GM12878 (cell line): Measurements from ENCODE around the gene SUSD6. TPM values are rescaled to one million over a fixed set of nuclear protein-coding genes. Genes with fewer than 3 reads are reported as not detected.

Experiments
- ATAC-seq: fragments of 200-7000 bp; cut with Tn5 transposase; 3 replicates; pipeline ENCODE4 v1.9.1; 2020; ENCODE audit warnings: mild to moderate bottlenecking, moderate library complexity
- BruUV-seq: library from RNA; stranded (reverse); fragments of 400-500 nt; replicated peaks from 2 replicates; lab custom pipeline; 2021; lab: Mats Ljungman, UMichigan
- CTCF ChIA-PET: fragments of 300-600 bp; sonication (Branson Sonifier 250); formaldehyde crosslinking; extraction: SDS; loops from one replicate; lab custom pipeline; 2021; ENCODE audit warnings: inconsistent platforms; lab: Yijun Ruan, JAX
- POLR2A ChIA-PET: fragments of 350-600 bp; formaldehyde crosslinking; extraction: SDS; loops from one replicate; lab custom pipeline; 2021; ENCODE audit warnings: inconsistent platforms; lab: Charles Lee
- RAD21 ChIA-PET: fragments of 300-600 bp; sonication (Branson Sonifier 250); formaldehyde crosslinking; loops from one replicate; lab custom pipeline; 2023; ENCODE audit warnings: antibody characterized with exemption; ENCODE audit not compliant: unreplicated experiment; lab: Charles Lee
- SMC1A ChIA-PET: fragments of 300-600 bp; sonication (Branson Sonifier 250); formaldehyde crosslinking; loops from one replicate; lab custom pipeline; 2023; ENCODE audit not compliant: unreplicated experiment, uncharacterized antibody; lab: Charles Lee
- DNase-seq: peaks from one replicate; pipeline ENCODE4 v3.0.0-alpha.2; 2011; ENCODE audit warnings: low read depth, low spot score
- FAIRE-seq: peaks from 3 replicates; lab custom pipeline; 2011; peaks lifted over from hg19 to GRCh38; lab: Jason Lieb, UNC
- H2AFZ ChIP-seq: 2 replicates; pipeline ENCODE4 v1.6.0; 2011; ENCODE audit warnings: low read depth, low read length, control low read depth; ENCODE audit not compliant: control insufficient read depth
- H3K27ac ChIP-seq: 2 replicates; pipeline ENCODE4 v1.5.1; 2011; ENCODE audit warnings: control low read depth; ENCODE audit not compliant: control insufficient read depth, insufficient read depth
- H3K27me3 ChIP-seq, 2 experiments: replicated peaks in 1 of 2; 2 replicates each; pipeline versions ENCODE4 v1.6.0 to v1.6.1; 2011; ENCODE audit warnings: low read length in 1 of 2; ENCODE audit not compliant: control insufficient read depth in 2 of 2, insufficient read depth in 2 of 2
- H3K36me3 ChIP-seq, 2 experiments: 2 replicates each; pipeline ENCODE4 v1.5.1; 2011; ENCODE audit warnings: low read length in 1 of 2; ENCODE audit not compliant: control insufficient read depth in 2 of 2, insufficient read depth in 2 of 2
- H3K4me1 ChIP-seq: 2 replicates; pipeline ENCODE4 v1.6.1; 2011; ENCODE audit warnings: mild to moderate bottlenecking, low read length, moderate library complexity, mixed read lengths; ENCODE audit not compliant: control insufficient read depth, insufficient read depth
- H3K4me2 ChIP-seq: 2 replicates; pipeline ENCODE4 v1.6.0; 2011; ENCODE audit warnings: control low read depth; ENCODE audit not compliant: control insufficient read depth, insufficient read depth
- H3K4me3 ChIP-seq: fragments of 200-600 bp; sonication (generic); 2 replicates; pipeline ENCODE4 v1.5.1; 2016
- H3K79me2 ChIP-seq: 2 replicates; pipeline ENCODE4 v1.6.0; 2011; ENCODE audit warnings: low read length; ENCODE audit not compliant: control insufficient read depth, insufficient read depth
- H3K9ac ChIP-seq: 2 replicates; pipeline ENCODE4 v1.8.0; 2011; ENCODE audit warnings: low read length, control low read depth, mixed read lengths; ENCODE audit not compliant: control insufficient read depth, insufficient read depth
- H3K9me3 ChIP-seq: replicated peaks from 3 replicates; pipeline ENCODE4 v1.5.1; 2011; ENCODE audit warnings: mild to moderate bottlenecking, low read length; ENCODE audit not compliant: control insufficient read depth, insufficient read depth
- H4K20me1 ChIP-seq: 2 replicates; pipeline ENCODE4 v1.6.0; 2011; ENCODE audit not compliant: control insufficient read depth, insufficient read depth
- CREB1 ChIP-seq: IDR thresholded peaks from 2 replicates; pipeline ENCODE4 v1.6.1; 2012; ENCODE audit warnings: low read depth, mild to moderate bottlenecking, inconsistent platforms
- E2F4 ChIP-seq: IDR thresholded peaks from 2 replicates; pipeline ENCODE4 v1.6.1; 2012; ENCODE audit warnings: low read depth, low read length, improper control_type of control experiment
- FOXK2 ChIP-seq: fragments of 450-650 bp; IDR thresholded peaks from 2 replicates; pipeline ENCODE4 v1.6.1; 2017; ENCODE audit warnings: mild to moderate bottlenecking, moderate library complexity
- MTA2 ChIP-seq: fragments of 450-650 bp; IDR thresholded peaks from 2 replicates; pipeline ENCODE4 v1.6.1; 2016; ENCODE audit warnings: low read depth, mild to moderate bottlenecking, moderate library complexity
- RAD51 ChIP-seq: fragments of 450-650 bp; IDR thresholded peaks from 2 replicates; pipeline ENCODE4 v1.6.1; 2016; ENCODE audit warnings: moderate library complexity, mild to moderate bottlenecking, inconsistent platforms
- SPI1 ChIP-seq: IDR thresholded peaks from 2 replicates; pipeline ENCODE4 v1.6.1; 2011; ENCODE audit warnings: low read depth, mild to moderate bottlenecking, low read length, moderate library complexity, borderline replicate concordance; ENCODE audit not compliant: insufficient read depth
- WGBS: methylation state at CpG from one replicate; pipeline ENCODE4 v1.1.6; 2016; ENCODE audit warnings: low lambda C conversion rate; ENCODE audit not compliant: insufficient replicate concordance, insufficient coverage; ENCODE audit errors: missing lambda C conversion rate; 5-methylcytosine and 5-hydroxymethylcytosine counted together
- in situ Hi-C: fragments of 300-500 bp; cut with MboI; formaldehyde crosslinking; loops from 9 replicates; pipeline ENCODE4 v1.14.3; 2018; ENCODE audit warnings: mixed read lengths
- intact Hi-C: fragments of 100-400 bp; cut with micrococcal nuclease; formaldehyde crosslinking; loops from one replicate; pipeline ENCODE4 v1.14.2; 2022; ENCODE audit not compliant: unreplicated experiment
- polyA plus RNA-seq, 11 experiments: library from polyadenylated mRNA; depleted of rRNA in 4 of 11; unstranded in 6 of 11; stranded (reverse) in 5 of 11; fragments of >200 nt; fragmentation: Nextera tagmentation in 4 of 11; fragmentation: Illumina TruSeq in 1 of 11; extraction: Ambion mirVana in 4 of 11; extraction: Trizol in 1 of 11; gene quantifications; 1 replicate in 1 of 11; 2 replicates in 10 of 11; pipeline versions ENCODE4 v1.2.1 to v1.2.3, GENCODE V29; 2011 to 2016; ENCODE audit warnings: inconsistent platforms in 2 of 11, missing spikeins in 2 of 11, low read depth in 1 of 11
- total RNA-seq, 4 experiments: library from RNA; depleted of rRNA in 3 of 4; stranded (reverse); fragments of >200 nt in 3 of 4; fragmentation: Illumina TruSeq in 1 of 4; extraction: Trizol in 1 of 4; gene quantifications; 2 replicates each; pipeline versions ENCODE4 v1.2.1 to v1.2.3, GENCODE V29; 2013 to 2021

SUSD6 gene
- total and polyA plus RNA-seq, 10 of the 15 experiments (the other 5 are each of a cell fraction or from before 2014, with no cell fraction given): 6.6 to 39.8 (median 20.2) TPM

- TF ChIP-seq E2F4 (no peak), RAD51 (no peak)
Observed at GRCh38 chr14:69676723-69677122, 65.3 kb downstream of the SUSD6 start (continued).

DNA sequence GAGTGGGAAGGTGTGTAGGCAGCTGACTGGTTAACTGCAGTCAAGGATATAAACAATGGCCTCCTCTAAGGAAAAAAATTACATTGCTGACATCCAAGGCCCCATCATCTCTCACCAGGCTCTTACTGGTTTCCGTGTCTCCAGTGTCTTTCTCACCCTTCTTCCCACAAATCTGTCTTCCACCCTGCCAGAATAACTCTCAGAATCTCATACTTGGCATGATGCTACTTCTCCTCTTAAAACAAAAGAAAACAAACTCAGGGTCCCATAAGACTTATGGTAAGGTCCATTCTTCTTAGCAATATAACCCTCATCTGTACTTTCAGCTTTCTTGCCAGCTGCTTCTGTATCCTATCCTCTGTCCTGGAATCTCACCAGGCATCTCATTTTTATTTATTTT lies 68.9 kb downstream of the SUSD6 start:
- in situ Hi-C loops (no loop called here), intact Hi-C loops (no loop called here)
- CTCF ChIA-PET: interaction anchor here (0.5 to 1.0 kb wide), 2 partner anchors 43 to 67 kb away, joined by 3 read pairs; no protein-coding TSS in a partner anchor
- Histone ChIP-seq H3K4me1 (peaks cover 57% of the 10 kb centered on the region), H4K20me1 (peaks cover 9% of the 10 kb centered on the region; the same call in 1 of the 2 replicates), H3K4me2 (no peak overlapping the region), H3K9me3 (no peaks in the 10 kb centered on the region), H3K36me3 (peaks cover 0 to 8% of the 10 kb centered on the region in 2 experiments; a peak in 2 of 4 replicates), H3K27ac (no peak overlapping the region), H2AFZ (no peak overlapping the region), H3K4me3 (no peak overlapping the region), H3K27me3 (no peaks in the 10 kb centered on the region), H3K79me2 (peaks cover 81% of the 10 kb centered on the region), H3K9ac (no peak overlapping the region)
- POLR2A ChIA-PET: interaction anchor here (1.4 kb wide), 1 partner anchor 32 kb away, joined by 3 read pairs; no protein-coding TSS in a partner anchor
- no peak for TF ChIP-seq MTA2
- DNase-seq (no peak), FAIRE-seq (no peak), ATAC-seq (no peak)
- 100% methylated on average over 1 of the region's 1 CpG for WGBS
- SMC1A ChIA-PET: interaction anchor here (1.5 kb wide), 2 partner anchors 28 to 51 kb away, joined by 3 to 8 read pairs; no protein-coding TSS in a partner anchor
- no TSS peak for BruUV-seq
- RAD21 ChIA-PET: no interaction called here

- intact Hi-C loops: no loop called here
- Histone ChIP-seq H3K4me1 (peaks cover 46% of the 10 kb centered on the region), H3K27ac (no peak overlapping the region)
Observed at GRCh38 chr14:69682136-69682535, 70.7 kb downstream of the SUSD6 start.

More at GRCh38 chr14:69682136-69682535, 70.7 kb downstream of the SUSD6 start:
- no peak overlapping the region for H3K4me3 ChIP-seq
- no peaks in the 10 kb centered on the region for H3K27me3 ChIP-seq
- FAIRE-seq (no peak), DNase-seq (no peak), ATAC-seq (no peak)
- RAD21 ChIA-PET: interaction anchor here (0.6 kb wide), 1 partner anchor 439 kb away, joined by 3 read pairs; no protein-coding TSS in a partner anchor
- H3K36me3 ChIP-seq: peaks cover 0 to 8% of the 10 kb centered on the region in 2 experiments; a peak in 2 of 4 replicates
- H4K20me1 ChIP-seq: peaks cover 4% of the 10 kb centered on the region; the same call in 1 of the 2 replicates
- no TSS peak for BruUV-seq
- H3K9ac ChIP-seq: no peak overlapping the region
- H3K4me2 ChIP-seq: no peak overlapping the region
- CTCF ChIA-PET: interaction anchor here (2.1 kb wide), 1 partner anchor 77 kb away, joined by 12 read pairs; no protein-coding TSS in a partner anchor
- TF ChIP-seq FOXK2 (no peak), CREB1 (no peak), SPI1 (0 out of 2 replicates have a peak, but pooled peaks have one; percentile 27)
- in situ Hi-C loops: no loop called here
- POLR2A ChIA-PET: interaction anchor here (0.6 kb wide), 1 partner anchor 37 kb away, joined by 5 read pairs; no protein-coding TSS in a partner anchor
- no peak overlapping the region for H2AFZ ChIP-seq
- SMC1A ChIA-PET: interaction anchor here (0.6 to 1.9 kb wide), 3 partner anchors 8 to 85 kb away, joined by 3 to 10 read pairs (median 8); partner anchors contain the start of gene SRSF5
- WGBS: 14% methylated on average over 4 of the region's 4 CpGs
- peaks cover 83% of the 10 kb centered on the region for H3K79me2 ChIP-seq
- no peaks in the 10 kb centered on the region for H3K9me3 ChIP-seq
